Measurements from ENCODE around the gene DGKB.

The DGKB gene

GRCh38 chr7:14457568-14458453 lies 444.7 kb downstream of the DGKB start:
- peak; percentile 15 for DNase-seq (ENCODE audit: low read depth)

GRCh38 chr7:14449291-14449690 lies 453.3 kb downstream of the DGKB start:
- DNase-seq (ENCODE audit: low read depth) = no peak

- DNase-seq (ENCODE audit: low read depth) = no peak
These were observed 455.7 kb downstream of the DGKB start for GRCh38 chr7:14446829-14447228.

- no peak for DNase-seq (ENCODE audit: low read depth)
These were observed 456.3 kb downstream of the DGKB start for GRCh38 chr7:14446219-14446618.

GRCh38 chr7:14438366-14438765 lies 464.2 kb downstream of the DGKB start:
- no peak for DNase-seq (ENCODE audit: low read depth)

GRCh38 chr7:14436878-14437277 lies 465.7 kb downstream of the DGKB start:
- no peak for DNase-seq (ENCODE audit: low read depth)

- no peak for DNase-seq (ENCODE audit: low read depth)
These were observed 469.6 kb downstream of the DGKB start for GRCh38 chr7:14432924-14433323.

- no peak for DNase-seq (ENCODE audit: low read depth)
These were observed 471.6 kb downstream of the DGKB start for GRCh38 chr7:14430926-14431325.

GRCh38 chr7:14425559-14425958 lies 477.0 kb downstream of the DGKB start:
- no peak for DNase-seq (ENCODE audit: low read depth)

GRCh38 chr7:14424675-14425074 lies 477.9 kb downstream of the DGKB start:
- no peak for DNase-seq (ENCODE audit: low read depth)

GRCh38 chr7:14420768-14421167 lies 481.8 kb downstream of the DGKB start:
- DNase-seq (ENCODE audit: low read depth) = no peak

- DNase-seq (ENCODE audit: low read depth) = no peak
These were observed 483.0 kb downstream of the DGKB start for GRCh38 chr7:14419531-14419930.

GRCh38 chr7:14418633-14419032 lies 483.9 kb downstream of the DGKB start:
- no peak for DNase-seq (ENCODE audit: low read depth)

GRCh38 chr7:14414274-14414986 lies 488.1 kb downstream of the DGKB start:
- DNase-seq (ENCODE audit: low read depth) = no peak

GRCh38 chr7:14407246-14408015 lies 495.1 kb downstream of the DGKB start:
- no peak for DNase-seq (ENCODE audit: low read depth)

- no peak for DNase-seq (ENCODE audit: low read depth)
These were observed 499.0 kb downstream of the DGKB start for GRCh38 chr7:14403587-14403986.

GRCh38 chr7:14400271-14400670 lies 502.3 kb downstream of the DGKB start:
- no peak for DNase-seq (ENCODE audit: low read depth)

- DNase-seq (ENCODE audit: low read depth) = no peak
These were observed 504.0 kb downstream of the DGKB start for GRCh38 chr7:14398526-14398925.

- DNase-seq (ENCODE audit: low read depth) = no peak
These were observed 506.7 kb downstream of the DGKB start for GRCh38 chr7:14395860-14396259.

- DNase-seq (ENCODE audit: low read depth) = no peak
These were observed 507.8 kb downstream of the DGKB start for GRCh38 chr7:14394786-14395185.

- DNase-seq (ENCODE audit: low read depth) = no peak
These were observed 513.0 kb downstream of the DGKB start for GRCh38 chr7:14389595-14389994.

- DNase-seq (ENCODE audit: low read depth) = no peak
These were observed 513.4 kb downstream of the DGKB start for GRCh38 chr7:14389181-14389591.

- no peak for DNase-seq (ENCODE audit: low read depth)
These were observed 517.5 kb downstream of the DGKB start for GRCh38 chr7:14385074-14385473.

Measured in GM04503 (cell line).